Aorta (tissue), 5 donors: ENCODE measurements around the gene CWH43. TPM values are rescaled to one million over a fixed set of nuclear protein-coding genes. Genes with fewer than 3 reads are reported as not detected.
"Not testable (repeated sequence)": the region's sequence is repeated elsewhere in the genome, so short reads cannot be mapped to it uniquely, and the experiment has no call there.

Source experiments
- ATAC-seq: fragments of 200-7000 bp; cut with Tn5 transposase; one replicate; pipeline ENCODE4 v1.9.1; 2022; ENCODE audit warnings: moderate library complexity; ENCODE audit not compliant: low FRiP score
- DNase-seq, 2 donors: peaks; one replicate each; pipeline ENCODE4 v3.0.0-alpha.2; 2020
- H3K27ac ChIP-seq, 2 donors: one replicate each; pipeline ENCODE4 v1.5.1; 2013; ENCODE audit warnings: low read length in 2 of 2, mild to moderate bottlenecking in 2 of 2, moderate library complexity in 2 of 2, control low read depth in 1 of 2, inconsistent platforms in 1 of 2, low read depth in 1 of 2
- H3K27me3 ChIP-seq, 2 donors: one replicate each; pipeline ENCODE4 v1.6.1; 2013; ENCODE audit warnings: control low read depth in 1 of 2, low read length in 1 of 2, mild to moderate bottlenecking in 1 of 2, moderate library complexity in 1 of 2; ENCODE audit not compliant: insufficient read depth in 2 of 2, control insufficient read depth in 1 of 2
- H3K36me3 ChIP-seq, 2 donors: one replicate each; pipeline ENCODE4 v1.6.1; 2013; ENCODE audit warnings: control low read depth in 1 of 2, low read length in 1 of 2, mild to moderate bottlenecking in 1 of 2; ENCODE audit not compliant: insufficient read depth in 2 of 2, control insufficient read depth in 1 of 2
- H3K4me1 ChIP-seq, 2 donors: one replicate each; pipeline ENCODE4 v1.6.1; 2013; ENCODE audit warnings: low read length in 2 of 2, control low read depth in 1 of 2, mild to moderate bottlenecking in 1 of 2, moderate library complexity in 1 of 2; ENCODE audit not compliant: insufficient read depth in 2 of 2, control insufficient read depth in 1 of 2
- H3K4me3 ChIP-seq, 2 donors: one replicate each; pipeline ENCODE4 v1.5.1; 2013; ENCODE audit warnings: low read length in 2 of 2, control low read depth in 1 of 2, mild to moderate bottlenecking in 1 of 2
- H3K9me3 ChIP-seq: one replicate; pipeline ENCODE4 v1.6.1; 2013; ENCODE audit warnings: mild to moderate bottlenecking, low read length; ENCODE audit not compliant: control insufficient read depth
- WGBS, 2 donors: extraction: QIAGEN DNeasy Blood & Tissue Kit; methylation state at CpG; one replicate each; pipeline ENCODE4 v1.1.7; 2013; 5-methylcytosine and 5-hydroxymethylcytosine counted together
- intact Hi-C, 2 donors: fragments of 100-400 bp; cut with DNase I; formaldehyde crosslinking; loops; one replicate each; pipeline versions ENCODE4 v1.14.2 to v1.15.0; 2022
- polyA plus RNA-seq, 2 donors: library from polyadenylated mRNA; stranded (reverse); fragments of 200-250 nt; gene quantifications; one replicate each; pipeline ENCODE4 v1.2.3, GENCODE V29; 2013
- total RNA-seq, 2 donors: library from RNA; stranded (reverse); fragmentation: NEBNext Ultra II Directional; extraction: Animal tissue kit (Norgen Biotek cat#: 25700); gene quantifications; one replicate each; pipeline ENCODE4 v1.2.1, GENCODE V29; 2021
- donor health status: healthy with polysubstance abuse.
- donor health status: Bipolar disorder and iron deficiency.
- donor health status: DM: no; HTN: no; CAD: no.
- donor health status: DM: no; HTN: no; CAD: no.
- donor health status: DM: yes; HTN: yes; CAD: no.

The CWH43 gene
- total and polyA plus RNA-seq, 4 donors = not detected

DNA sequence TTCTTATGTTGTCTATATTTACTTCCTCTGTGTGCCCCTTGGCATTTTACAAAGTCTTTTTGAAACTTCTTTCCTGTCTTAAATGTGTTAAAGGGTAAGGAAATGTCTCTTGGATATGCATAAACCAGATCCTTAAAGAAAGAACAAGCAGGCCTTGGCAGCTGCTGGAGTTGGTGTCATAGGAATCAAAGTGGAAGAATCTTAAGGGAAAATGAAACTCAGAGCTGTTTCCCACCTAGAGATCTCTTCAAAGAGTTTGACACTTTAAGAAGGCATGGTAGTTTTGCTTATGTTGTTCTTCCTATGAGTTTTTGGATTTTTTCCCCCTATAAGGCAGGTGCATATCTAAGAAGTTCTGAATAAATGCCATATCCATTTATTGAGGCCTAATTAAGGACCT is 37.0 kb upstream of the CWH43 start:
- Histone ChIP-seq H3K4me1 (peaks cover 0 to 1% of the 10 kb centered on the region in 2 donors), H3K4me3 (no peak overlapping the region), H3K9me3 (no peaks in the 10 kb centered on the region), H3K27ac (no peak overlapping the region), H3K27me3 (no peaks in the 10 kb centered on the region), H3K36me3 (no peaks in the 10 kb centered on the region)
- intact Hi-C loops = loop anchor here in 1 of 2 donors (5.0 kb wide), 1 partner anchor 42 kb away; the partner anchor contains the start of gene OCIAD2
- no peak for DNase-seq
- ATAC-seq = no peak

DNA sequence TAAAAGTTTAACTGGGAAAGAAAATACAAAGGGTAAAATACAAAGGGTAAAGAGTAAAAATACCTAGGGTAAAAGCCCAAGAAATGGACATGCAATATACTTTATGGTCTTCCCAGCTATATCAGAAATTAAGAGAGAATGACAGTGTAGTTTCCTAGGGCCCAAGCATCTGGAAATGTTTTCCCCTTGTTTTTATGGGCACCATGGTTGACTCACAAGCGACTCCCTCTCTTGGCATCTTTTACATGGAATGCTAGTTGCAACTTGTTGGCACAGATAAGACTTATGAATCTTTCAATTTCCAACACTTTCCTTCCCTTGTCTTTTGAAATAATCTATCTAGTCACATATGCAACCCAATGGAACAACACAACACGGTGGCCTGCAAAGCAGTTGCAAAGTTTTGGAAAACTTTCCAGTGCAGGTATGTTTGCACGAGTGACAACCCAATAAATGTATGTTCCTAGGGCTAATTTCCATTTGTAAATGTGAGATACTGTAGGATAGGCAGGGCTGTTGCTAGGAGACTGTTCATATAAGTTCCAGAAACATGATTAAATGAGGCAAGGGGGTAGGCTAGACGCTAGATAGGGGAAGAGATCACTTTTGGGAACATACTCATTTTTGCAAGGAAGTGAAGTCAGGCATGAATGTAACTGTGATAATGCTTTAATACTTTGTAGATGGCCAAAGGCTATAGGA is 36.4 kb upstream of the CWH43 start:
- Histone ChIP-seq H3K27me3 (no peaks in the 10 kb centered on the region), H3K27ac (no peak overlapping the region), H3K9me3 (no peaks in the 10 kb centered on the region), H3K36me3 (no peaks in the 10 kb centered on the region), H3K4me1 (peaks cover 0 to 1% of the 10 kb centered on the region in 2 donors), H3K4me3 (no peak overlapping the region)
- DNase-seq (no peak), ATAC-seq (no peak)
- intact Hi-C loops = loop anchor here in 1 of 2 donors (5.0 kb wide), 1 partner anchor 42 kb away; the partner anchor contains the start of gene OCIAD2
- WGBS, 2 donors = 57 to 63% methylated on average over 4 of the region's 4 CpGs

DNA sequence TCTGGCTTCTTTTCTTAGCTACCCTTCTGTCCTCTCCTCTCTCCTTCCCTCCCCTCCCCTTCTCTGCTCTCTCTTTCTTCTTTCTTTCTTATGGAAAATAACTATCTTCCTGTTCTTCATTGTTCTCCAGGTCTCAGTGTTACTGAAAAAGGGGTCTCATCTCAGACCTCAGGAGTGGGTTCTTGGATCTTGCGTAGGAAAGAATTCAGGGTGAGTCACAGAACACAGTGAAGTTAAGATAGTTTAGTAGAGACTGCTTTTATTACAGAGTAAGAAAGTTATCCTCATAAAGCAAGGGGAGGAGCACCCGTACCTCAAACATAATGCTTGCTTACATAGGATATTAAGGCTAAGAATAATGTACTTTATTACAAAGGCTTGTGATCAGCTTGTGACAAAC is 31.8 kb upstream of the CWH43 start:
- Histone ChIP-seq H3K9me3 (no peaks in the 10 kb centered on the region), H3K36me3 (no peaks in the 10 kb centered on the region), H3K27ac (no peak overlapping the region), H3K27me3 (no peaks in the 10 kb centered on the region), H3K4me3 (no peak overlapping the region), H3K4me1 (peaks cover 0 to 1% of the 10 kb centered on the region in 2 donors)
- DNase-seq = no peak
- intact Hi-C loops = no loop called here
- no peak for ATAC-seq
- 68 to 77% methylated on average over 2 of the region's 2 CpGs for WGBS, 2 donors

DNA sequence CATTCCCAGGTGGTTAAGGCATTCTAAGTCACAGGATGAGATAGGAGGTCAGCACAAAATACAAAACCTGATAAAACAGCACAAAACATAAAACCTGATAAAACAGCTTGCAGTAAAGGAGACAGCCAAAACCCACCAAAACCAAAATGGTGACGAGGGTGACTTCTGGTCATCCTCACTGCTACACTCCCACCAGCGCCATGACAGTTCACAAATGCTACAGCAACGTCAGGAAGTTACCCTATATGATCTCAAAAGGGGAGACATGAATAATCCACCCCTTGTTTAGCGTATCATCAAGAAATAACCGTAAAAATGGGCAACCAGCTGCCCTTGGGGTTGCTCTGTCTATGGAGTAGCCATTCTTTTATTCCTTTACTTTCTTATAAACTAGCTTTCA is 28.7 kb upstream of the CWH43 start:
- H3K9me3 ChIP-seq, intact Hi-C loops, H3K36me3 ChIP-seq, H3K4me3 ChIP-seq, H3K4me1 ChIP-seq, ATAC-seq, DNase-seq, H3K27ac ChIP-seq, H3K27me3 ChIP-seq: not testable (repeated sequence)
- 84 to 85% methylated on average over 5 of the region's 5 CpGs for WGBS, 2 donors

DNA sequence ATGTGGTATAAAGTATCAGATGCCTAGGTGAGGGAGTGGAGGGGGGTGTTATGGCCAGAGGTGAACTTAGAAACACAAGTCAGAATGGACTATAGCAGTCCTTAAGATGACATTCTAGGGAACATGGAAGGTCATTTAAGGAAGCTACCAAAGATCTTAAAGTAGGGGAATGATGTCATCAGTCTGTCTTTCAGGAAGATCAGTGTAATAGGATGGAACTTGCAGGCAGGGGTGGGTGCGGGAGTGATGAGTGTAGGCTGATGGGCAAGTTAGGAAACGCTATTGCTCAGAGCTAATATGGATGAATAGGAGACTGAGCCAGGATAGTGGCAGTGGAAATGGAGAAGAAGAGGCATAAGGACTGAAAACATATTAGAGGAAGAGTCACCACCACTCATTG is 27.5 kb upstream of the CWH43 start:
- H3K27me3 ChIP-seq = no peaks in the 10 kb centered on the region
- H3K36me3 ChIP-seq = no peaks in the 10 kb centered on the region
- H3K4me1 ChIP-seq = no peaks in the 10 kb centered on the region
- H3K27ac ChIP-seq = no peak overlapping the region
- H3K9me3 ChIP-seq = no peaks in the 10 kb centered on the region
- intact Hi-C loops = no loop called here
- DNase-seq (no peak), ATAC-seq (no peak)
- no peak overlapping the region for H3K4me3 ChIP-seq
- 88 to 90% methylated on average over 2 of the region's 2 CpGs for WGBS, 2 donors

DNA sequence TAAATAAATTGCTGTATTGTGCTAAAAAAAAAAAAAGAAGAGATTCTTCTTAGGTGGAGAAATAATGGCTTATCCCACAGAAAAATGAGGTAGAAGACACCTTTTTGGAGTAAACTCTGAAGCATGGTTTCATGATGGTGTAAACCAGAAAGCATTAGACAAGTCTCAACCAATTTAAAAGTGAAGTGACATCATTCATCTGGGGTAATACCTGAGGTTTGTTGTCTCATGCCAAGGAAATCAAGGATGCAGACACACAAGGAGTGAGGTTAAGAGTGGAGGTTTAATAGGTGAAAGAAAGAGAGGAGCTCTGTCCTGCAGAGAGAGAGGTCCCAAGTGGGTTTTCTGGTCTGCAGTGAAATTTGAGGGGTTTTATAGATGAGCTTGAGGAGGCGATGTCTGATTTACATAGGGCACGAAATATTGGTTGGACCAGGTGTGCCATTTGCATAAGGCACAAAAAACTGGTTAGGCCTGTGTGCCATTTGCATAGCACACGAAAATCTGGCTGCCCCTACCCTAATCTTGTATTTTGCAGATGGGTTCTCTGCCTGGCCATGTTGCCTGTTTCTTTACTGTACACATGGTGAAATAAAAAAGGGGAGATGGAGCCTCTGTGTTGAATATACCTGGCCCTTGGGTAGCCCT is 25.0 kb upstream of the CWH43 start:
- intact Hi-C loops = loop anchor here in 1 of 2 donors (5.0 kb wide), 1 partner anchor 184 kb away; no protein-coding TSS in a partner anchor
- Histone ChIP-seq H3K4me3 (no peak overlapping the region), H3K27ac (no peak overlapping the region), H3K27me3 (no peaks in the 10 kb centered on the region), H3K4me1 (no peaks in the 10 kb centered on the region), H3K36me3 (no peaks in the 10 kb centered on the region), H3K9me3 (no peaks in the 10 kb centered on the region)
- 88 to 91% methylated on average over 3 of the region's 3 CpGs for WGBS, 2 donors
- ATAC-seq = no peak
- no peak for DNase-seq

- no peak overlapping the region for H3K27ac ChIP-seq
- H3K36me3 ChIP-seq = no peaks in the 10 kb centered on the region
- DNase-seq (no peak), ATAC-seq (no peak)
- no peaks in the 10 kb centered on the region for H3K27me3 ChIP-seq
- H3K9me3 ChIP-seq = no peaks in the 10 kb centered on the region
- intact Hi-C loops = loop anchor here (2.0 to 5.0 kb wide), 3 partner anchors 132 to 384 kb away; partner anchors contain the start of gene OCIAD1 (in 1 of the 2)
- WGBS, 2 donors = 75% methylated on average over 5 of the region's 5 CpGs
- H3K4me3 ChIP-seq = no peak overlapping the region
- H3K4me1 ChIP-seq = no peaks in the 10 kb centered on the region
Measured at GRCh38 chr4:48962636-48963035, 23.4 kb upstream of the CWH43 start.

GRCh38 chr4:48963042-48963679 is 22.9 kb upstream of the CWH43 start:
- 10 to 15% methylated on average over 5 of the region's 5 CpGs for WGBS, 2 donors
- Histone ChIP-seq H3K36me3 (no peaks in the 10 kb centered on the region), H3K27me3 (no peaks in the 10 kb centered on the region), H3K4me1 (no peaks in the 10 kb centered on the region), H3K9me3 (no peaks in the 10 kb centered on the region), H3K27ac (no peak overlapping the region), H3K4me3 (no peak overlapping the region)
- DNase-seq (peak; percentile 77 to 78), ATAC-seq (peak; percentile 81)
- intact Hi-C loops = loop anchor here (2.0 to 5.0 kb wide), 3 partner anchors 132 to 384 kb away; partner anchors contain the start of gene OCIAD1 (in 1 of the 2)
